Kidney (tissue), 14 donors: Measurements from ENCODE around the gene ADARB1. TPM values are rescaled to one million over a fixed set of nuclear protein-coding genes. Genes with fewer than 3 reads are reported as not detected.

ENCODE experiments used
- DNase-seq, 5 donors: peaks; one replicate each; pipeline ENCODE4 v3.0.0-alpha.2; 2013 to 2020
- FAIRE-seq: peaks from 2 replicates; lab custom pipeline; 2012; peaks lifted over from hg19 to GRCh38; lab: Jason Lieb, UNC
- H3K27ac ChIP-seq, 2 donors: one replicate each; pipeline ENCODE4 v1.7.0; 2013; ENCODE audit warnings: low read depth in 2 of 2, low read length in 2 of 2, inconsistent platforms in 1 of 2
- H3K27me3 ChIP-seq: one replicate; pipeline ENCODE4 v1.7.1; 2013; ENCODE audit warnings: low read length, inconsistent platforms; ENCODE audit not compliant: control insufficient read depth, insufficient read depth
- H3K36me3 ChIP-seq, 3 donors: one replicate each; pipeline versions ENCODE4 v1.7.0 to v1.7.1; 2013; ENCODE audit warnings: low read length in 3 of 3, control low read depth in 1 of 3, inconsistent platforms in 1 of 3; ENCODE audit not compliant: insufficient read depth in 3 of 3, control insufficient read depth in 2 of 3
- H3K4me1 ChIP-seq, 3 donors: one replicate each; pipeline versions ENCODE4 v1.7.0 to v1.7.1; 2013; ENCODE audit warnings: low read length in 3 of 3, inconsistent platforms in 1 of 3, low read depth in 1 of 3; ENCODE audit not compliant: control insufficient read depth in 2 of 3, insufficient read depth in 2 of 3
- H3K4me3 ChIP-seq, 3 donors: one replicate each; pipeline versions ENCODE4 v1.7.0 to v1.8.1; 2013; ENCODE audit warnings: low read length in 3 of 3, control low read depth in 1 of 3, inconsistent platforms in 1 of 3
- H3K9ac ChIP-seq, 3 donors: one replicate each; pipeline versions ENCODE4 v1.7.0 to v1.7.1; 2013; ENCODE audit warnings: low read length in 3 of 3, control low read depth in 1 of 3, inconsistent platforms in 1 of 3
- H3K9me3 ChIP-seq, 3 donors: one replicate each; pipeline versions ENCODE4 v1.7.0 to v1.7.1; 2013; ENCODE audit warnings: low read length in 3 of 3, control low read depth in 1 of 3, inconsistent platforms in 1 of 3; ENCODE audit not compliant: control insufficient read depth in 2 of 3, insufficient read depth in 1 of 3
- CTCF ChIP-seq: IDR thresholded peaks from 3 replicates; pipeline ENCODE4 v1.5.1; 2012; ENCODE audit warnings: mild to moderate bottlenecking, moderate library complexity, borderline replicate concordance; ENCODE audit not compliant: insufficient read depth; ENCODE audit errors: extremely low read depth
- intact Hi-C: fragments of 100-400 bp; cut with DNase I; formaldehyde crosslinking; loops from one replicate; pipeline ENCODE4 v1.11.1; 2022
- polyA plus RNA-seq: library from polyadenylated mRNA; stranded (reverse); fragments of 350-450 nt; fragmentation: Illumina TruSeq; extraction: RNeasy Lipid Tissue Mini Kit (QIAGEN cat#74804); gene quantifications from one replicate; pipeline ENCODE4 v1.2.3, GENCODE V29; 2014; ENCODE audit warnings: low read depth, low replicate concordance; ENCODE audit not compliant: insufficient read depth
- total RNA-seq: library from RNA; stranded (reverse); fragmentation: NEBNext Ultra II Directional; extraction: Animal tissue kit (Norgen Biotek cat#: 25700); gene quantifications from one replicate; pipeline ENCODE4 v1.2.1, GENCODE V29; 2021
- donor health status: control.
- donor health status: control.
- donor health status: control.
- donor health status: control.
- donor health status: control.
- donor health status: DM: yes; HTN: yes; CAD: no.
- donor health status: Normal renal cell carcinoma (clear cell type).

ADARB1 gene
- total and polyA plus RNA-seq, 2 donors from 2014 or later = 6.7 to 34.9 TPM

GRCh38 chr21:45262041-45262581 is 187.7 kb downstream of the ADARB1 start:
- DNase-seq (peak in 1 of 5 donors; percentile 28), FAIRE-seq (no peak)

DNA sequence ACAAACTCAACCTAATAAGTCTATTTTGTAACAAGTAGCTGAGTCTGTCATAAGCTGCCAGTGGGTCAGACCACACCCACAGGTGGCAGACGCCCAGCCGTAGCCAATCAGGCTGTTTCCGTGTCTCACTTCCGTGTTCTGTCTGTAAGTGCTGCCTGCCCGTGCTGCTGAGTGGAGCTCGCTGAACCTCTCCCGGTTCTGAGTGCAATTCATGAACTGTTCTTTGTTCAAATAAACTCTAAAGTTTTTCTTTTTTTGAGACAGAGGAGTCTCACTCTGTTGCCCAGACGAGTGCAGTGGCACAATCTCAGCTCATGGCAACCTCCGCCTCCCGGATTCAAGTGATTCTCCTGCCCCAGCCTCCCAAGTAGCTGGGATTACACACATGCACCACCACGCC is 188.2 kb downstream of the ADARB1 start:
- Histone ChIP-seq H3K9ac (no peak overlapping the region), H3K9me3 (no peaks in the 10 kb centered on the region), H3K4me1 (peaks cover 0 to 3% (median 0%) of the 10 kb centered on the region in 3 donors), H3K27ac (no peak overlapping the region), H3K27me3 (no peaks in the 10 kb centered on the region), H3K4me3 (no peak overlapping the region), H3K36me3 (peaks cover 2 to 32% (median 18%) of the 10 kb centered on the region in 3 donors)
- intact Hi-C loops = no loop called here
- TF ChIP-seq CTCF = no peak
- DNase-seq (peak in 1 of 5 donors; percentile 43), FAIRE-seq (no peak)

More at GRCh38 chr21:45262041-45262581, 187.7 kb downstream of the ADARB1 start:
- Histone ChIP-seq H3K36me3 (peaks cover 0 to 28% (median 13%) of the 10 kb centered on the region in 3 donors), H3K9me3 (no peaks in the 10 kb centered on the region), H3K4me1 (peaks cover 0 to 3% (median 0%) of the 10 kb centered on the region in 3 donors), H3K9ac (no peak overlapping the region), H3K27me3 (no peaks in the 10 kb centered on the region), H3K4me3 (no peak overlapping the region), H3K27ac (no peak overlapping the region)
- intact Hi-C loops = no loop called here
- no peak for TF ChIP-seq CTCF

GRCh38 chr21:45263534-45263933 is 189.2 kb downstream of the ADARB1 start:
- no peak for FAIRE-seq
- peaks cover 2 to 35% (median 20%) of the 10 kb centered on the region in 3 donors for H3K36me3 ChIP-seq
- no peaks in the 10 kb centered on the region for H3K27me3 ChIP-seq
- DNase-seq = peak in 2 of 5 donors; percentile 19 to 20
- H3K9ac ChIP-seq = no peak overlapping the region
- no peaks in the 10 kb centered on the region for H3K9me3 ChIP-seq
- H3K4me1 ChIP-seq = peaks cover 0 to 3% (median 0%) of the 10 kb centered on the region in 3 donors
- intact Hi-C loops = no loop called here
- H3K27ac ChIP-seq = no peak overlapping the region
- no peak for TF ChIP-seq CTCF
- no peak overlapping the region for H3K4me3 ChIP-seq
